Activated T-helper 2 cell treated with anti-CD3 and anti-CD28 coated beads, Interferon-gamma antibody, Interleukin-2, Interleukin-4, amounts not matched to agents 10 μg/mL and 5 μg/mL and 100 μg/mL, durations not matched to agents 14 hours and 24 hours and 36 hours (primary cell): ENCODE data around the gene DRD3. TPM values are rescaled to one million over a fixed set of nuclear protein-coding genes. Genes with fewer than 3 reads are reported as not detected.

Source experiments
- DNase-seq: peaks from one replicate; pipeline ENCODE4 v3.0.0; 2021; ENCODE audit warnings: low spot score
- H3K27ac Mint-ChIP-seq: one replicate; pipeline ENCODE4 v1.8.0; 2021; ENCODE audit warnings: mixed read lengths
- H3K27me3 Mint-ChIP-seq: one replicate; pipeline ENCODE4 v1.8.0; 2021; ENCODE audit warnings: low read depth, mixed read lengths
- H3K36me3 Mint-ChIP-seq: one replicate; pipeline ENCODE4 v1.8.0; 2021; ENCODE audit warnings: low read depth, mixed read lengths
- H3K4me1 Mint-ChIP-seq: one replicate; pipeline ENCODE4 v1.8.0; 2021; ENCODE audit warnings: low read depth, mixed read lengths
- H3K4me3 Mint-ChIP-seq: one replicate; pipeline ENCODE4 v1.8.0; 2021; ENCODE audit warnings: low read depth, mild to moderate bottlenecking, moderate library complexity, mixed read lengths
- H3K9me3 Mint-ChIP-seq: one replicate; pipeline ENCODE4 v1.8.0; 2021; ENCODE audit warnings: mixed read lengths
- intact Hi-C: fragments of 100-400 bp; cut with micrococcal nuclease; formaldehyde crosslinking; loops from one replicate; pipeline ENCODE4 v1.15.1; 2023
- total RNA-seq: library from RNA; stranded (reverse); gene quantifications from 2 replicates; pipeline ENCODE4 v1.2.3, GENCODE V29; 2022

DRD3 gene
- total RNA-seq = 0.11 TPM in 1 of 2 replicates, not detected in the other

- H3K27ac Mint-ChIP-seq = no peak within 1 kb of the TSS
- H3K36me3 Mint-ChIP-seq = no peaks in the 10 kb centered on the region
- H3K27me3 Mint-ChIP-seq = peaks cover 15% of the 10 kb centered on the region
- no peak within 1 kb of the TSS for H3K4me3 Mint-ChIP-seq
- H3K4me1 Mint-ChIP-seq = peaks cover 3% of the 10 kb centered on the region
- no peak for DNase-seq
- peaks cover 1% of the 10 kb centered on the region for H3K9me3 Mint-ChIP-seq
- intact Hi-C loops = no loop called here
Measured at GRCh38 chr3:114178770-114179368, at the start of gene DRD3. Gene DRD3, minus strand, starts transcription at chr3:114179052. Its CDS starts 7,060 bp downstream, at chr3:114171992.

- intact Hi-C loops = loop anchor here (2.0 kb wide), 1 partner anchor 14 kb away; no protein-coding TSS in a partner anchor
- peaks cover 50% of the 10 kb centered on the region for H3K36me3 Mint-ChIP-seq
- H3K9me3 Mint-ChIP-seq = peaks cover 30% of the 10 kb centered on the region
- peak overlapping the region; percentile 94 for H3K27ac Mint-ChIP-seq
- no peaks in the 10 kb centered on the region for H3K27me3 Mint-ChIP-seq
- no peak overlapping the region for H3K4me3 Mint-ChIP-seq
- DNase-seq = no peak
- peaks cover 75% of the 10 kb centered on the region for H3K4me1 Mint-ChIP-seq
Measured at GRCh38 chr3:114227076-114227475, 48.2 kb upstream of the DRD3 start.

GRCh38 chr3:114226313-114226712, 47.5 kb upstream of the DRD3 start:
- Mint-ChIP-seq H3K36me3 (peaks cover 50% of the 10 kb centered on the region), H3K27me3 (no peaks in the 10 kb centered on the region), H3K4me1 (peaks cover 75% of the 10 kb centered on the region), H3K27ac (peak overlapping the region; percentile 94), H3K4me3 (peak overlapping the region; percentile 49), H3K9me3 (peaks cover 30% of the 10 kb centered on the region)
- intact Hi-C loops = loop anchor here (2.0 kb wide), 1 partner anchor 14 kb away; no protein-coding TSS in a partner anchor
- DNase-seq = no peak

- Mint-ChIP-seq H3K4me3 (peak overlapping the region; percentile 37), H3K4me1 (peaks cover 79% of the 10 kb centered on the region), H3K9me3 (peaks cover 30% of the 10 kb centered on the region), H3K27ac (peak overlapping the region; percentile 91), H3K27me3 (no peaks in the 10 kb centered on the region), H3K36me3 (peaks cover 48% of the 10 kb centered on the region)
- no peak for DNase-seq
- intact Hi-C loops = loop anchor here (1.0 to 5.0 kb wide), 4 partner anchors 8 to 276 kb away; partner anchors contain the start of gene ZDHHC23
Measured at GRCh38 chr3:114223143-114223542, 44.3 kb upstream of the DRD3 start.

GRCh38 chr3:114221881-114222264, 43.0 kb upstream of the DRD3 start:
- peaks cover 30% of the 10 kb centered on the region for H3K9me3 Mint-ChIP-seq
- no peak overlapping the region for H3K4me3 Mint-ChIP-seq
- H3K27me3 Mint-ChIP-seq = no peaks in the 10 kb centered on the region
- peaks cover 51% of the 10 kb centered on the region for H3K36me3 Mint-ChIP-seq
- no peak for DNase-seq
- peak overlapping the region; percentile 91 for H3K27ac Mint-ChIP-seq
- intact Hi-C loops = loop anchor here (1.0 to 5.0 kb wide), 2 partner anchors 21 to 275 kb away; partner anchors contain the start of gene ZDHHC23
- H3K4me1 Mint-ChIP-seq = peaks cover 70% of the 10 kb centered on the region

- no peaks in the 10 kb centered on the region for H3K27me3 Mint-ChIP-seq
- DNase-seq = peak; percentile 57
- intact Hi-C loops = loop anchor here (1.0 to 5.0 kb wide), 2 partner anchors 22 to 274 kb away; partner anchors contain the start of gene ZDHHC23
- H3K4me3 Mint-ChIP-seq = peak overlapping the region; percentile 11
- H3K27ac Mint-ChIP-seq = peak overlapping the region; percentile 91
- peaks cover 47% of the 10 kb centered on the region for H3K36me3 Mint-ChIP-seq
- H3K9me3 Mint-ChIP-seq = peaks cover 28% of the 10 kb centered on the region
- H3K4me1 Mint-ChIP-seq = peaks cover 64% of the 10 kb centered on the region
Measured at GRCh38 chr3:114221165-114221880, 42.5 kb upstream of the DRD3 start.

- Mint-ChIP-seq H3K9me3 (peaks cover 13% of the 10 kb centered on the region), H3K27ac (peak overlapping the region; percentile 79), H3K27me3 (no peaks in the 10 kb centered on the region), H3K4me1 (peaks cover 51% of the 10 kb centered on the region), H3K4me3 (no peak overlapping the region), H3K36me3 (peaks cover 31% of the 10 kb centered on the region)
- intact Hi-C loops = loop anchor here (5.0 to 10.0 kb wide), 3 partner anchors 272 to 1725 kb away; partner anchors contain the start of genes BTLA and ZDHHC23
- no peak for DNase-seq
Measured at GRCh38 chr3:114219741-114220140, 40.9 kb upstream of the DRD3 start.

GRCh38 chr3:114218578-114219185, 39.8 kb upstream of the DRD3 start:
- H3K36me3 Mint-ChIP-seq = peaks cover 22% of the 10 kb centered on the region
- no peak for DNase-seq
- no peaks in the 10 kb centered on the region for H3K27me3 Mint-ChIP-seq
- intact Hi-C loops = loop anchor here (10.0 kb wide), 2 partner anchors 1576 to 1724 kb away; partner anchors contain the start of gene BTLA
- peak overlapping the region; percentile 19 for H3K27ac Mint-ChIP-seq
- peaks cover 4% of the 10 kb centered on the region for H3K9me3 Mint-ChIP-seq
- H3K4me1 Mint-ChIP-seq = peaks cover 42% of the 10 kb centered on the region
- no peak overlapping the region for H3K4me3 Mint-ChIP-seq

GRCh38 chr3:114218006-114218405, 39.2 kb upstream of the DRD3 start:
- Mint-ChIP-seq H3K9me3 (no peaks in the 10 kb centered on the region), H3K4me1 (peaks cover 37% of the 10 kb centered on the region), H3K36me3 (peaks cover 17% of the 10 kb centered on the region), H3K4me3 (no peak overlapping the region), H3K27ac (no peak overlapping the region), H3K27me3 (no peaks in the 10 kb centered on the region)
- no peak for DNase-seq
- intact Hi-C loops = loop anchor here (10.0 kb wide), 2 partner anchors 1577 to 1723 kb away; partner anchors contain the start of gene BTLA

- Mint-ChIP-seq H3K4me1 (peaks cover 34% of the 10 kb centered on the region), H3K9me3 (no peaks in the 10 kb centered on the region), H3K27ac (no peak overlapping the region), H3K4me3 (no peak overlapping the region), H3K27me3 (no peaks in the 10 kb centered on the region), H3K36me3 (peaks cover 17% of the 10 kb centered on the region)
- DNase-seq = no peak
- intact Hi-C loops = loop anchor here (2.0 to 10.0 kb wide), 3 partner anchors 64 to 1722 kb away; partner anchors contain the start of gene BTLA
Measured at GRCh38 chr3:114217266-114217665, 38.4 kb upstream of the DRD3 start.

- H3K4me1 Mint-ChIP-seq = peaks cover 28% of the 10 kb centered on the region
- no peak for DNase-seq
- H3K9me3 Mint-ChIP-seq = no peaks in the 10 kb centered on the region
- peaks cover 17% of the 10 kb centered on the region for H3K36me3 Mint-ChIP-seq
- no peak overlapping the region for H3K4me3 Mint-ChIP-seq
- intact Hi-C loops = loop anchor here (2.0 to 10.0 kb wide), 3 partner anchors 64 to 1722 kb away; partner anchors contain the start of gene BTLA
- no peaks in the 10 kb centered on the region for H3K27me3 Mint-ChIP-seq
- H3K27ac Mint-ChIP-seq = no peak overlapping the region
Measured at GRCh38 chr3:114216186-114216970, 37.5 kb upstream of the DRD3 start.
